Right lobe of liver (tissue), 6 donors: Measurements from ENCODE around the gene PPFIA4. TPM values are rescaled to one million over a fixed set of nuclear protein-coding genes. Genes with fewer than 3 reads are reported as not detected.

ENCODE experiments used
- ATAC-seq, 4 donors: fragments of 200-7000 bp; cut with Tn5 transposase; one replicate each; pipeline ENCODE4 v1.9.1; 2020; ENCODE audit warnings: mild to moderate bottlenecking in 4 of 4, moderate library complexity in 4 of 4
- DNase-seq, 3 donors: peaks; one replicate each; pipeline ENCODE4 v3.0.0-alpha.2; 2020
- H3K27ac ChIP-seq, 3 donors: fragments of 200-600 bp; one replicate each; pipeline ENCODE4 v1.8.0; 2022
- H3K27me3 ChIP-seq, 2 donors: fragments of 200-600 bp; one replicate each; pipeline ENCODE4 v1.8.0; 2022
- H3K36me3 ChIP-seq, 4 donors: fragments of 200-600 bp; sonication (generic) in 1 of 4; one replicate each; pipeline versions ENCODE4 v1.5.1 to v1.8.0; 2017 to 2022; ENCODE audit warnings: control low read depth in 1 of 4
- H3K4me1 ChIP-seq, 4 donors: fragments of 200-600 bp; sonication (generic) in 1 of 4; one replicate each; pipeline versions ENCODE4 v1.5.1 to v1.8.0; 2017 to 2022; ENCODE audit warnings: control low read depth in 1 of 4
- H3K4me3 ChIP-seq, 3 donors: fragments of 200-600 bp; one replicate each; pipeline ENCODE4 v1.8.0; 2022
- H3K9me3 ChIP-seq, 4 donors: fragments of 200-600 bp; sonication (generic) in 1 of 4; one replicate each; pipeline versions ENCODE4 v1.5.1 to v1.8.0; 2017 to 2022; ENCODE audit warnings: control low read depth in 1 of 4
- POLR2A ChIP-seq: fragments of 450-650 bp; IDR thresholded peaks from one replicate; pipeline ENCODE4 v1.6.1; 2017; ENCODE audit warnings: antibody characterized with exemption, mild to moderate bottlenecking
- WGBS: methylation state at CpG from one replicate; pipeline ENCODE4 v1.1.6; 2018; ENCODE audit warnings: low coverage, low lambda C conversion rate; ENCODE audit not compliant: insufficient coverage; ENCODE audit errors: missing lambda C conversion rate; 5-methylcytosine and 5-hydroxymethylcytosine counted together
- intact Hi-C, 2 donors: fragments of 100-400 bp; cut with DNase I; formaldehyde crosslinking; loops; one replicate each; pipeline versions ENCODE4 v1.11.2 to v1.14.1; 2022
- total RNA-seq, 6 experiments: library from RNA; depleted of rRNA in 2 of 6; stranded (reverse); fragments of >200 nt in 2 of 6; fragmentation: NEBNext Ultra II Directional in 3 of 6; extraction: Animal tissue kit (Norgen Biotek cat#: 25700) in 3 of 6; gene quantifications; one replicate each; pipeline versions ENCODE4 v1.1.0 to v1.2.4, GENCODE V29; 2016 to 2023
- TF ChIP-seq, protein P1 (sequence below), 4 donors: fragments of 200-600 bp in 3 of 4; fragments of 450-650 bp in 1 of 4; IDR thresholded peaks; one replicate each; pipeline versions ENCODE4 v1.5.1 to v1.8.0; 2016 to 2022; ENCODE audit warnings: antibody characterized with exemption in 4 of 4, mild to moderate bottlenecking in 2 of 4
- donor health status: DM: no; HTN: yes; CAD: no.
- donor health status: DM: no; HTN: no; CAD: no.
- donor health status: DM: no; HTN: no; CAD: no.
- donor health status: DM: no; HTN: yes; CAD: no.
- donor health status: DM: no; HTN: yes; CAD: no.

Gene PPFIA4
- total RNA-seq, 6 experiments from 2014 or later = 0.18 to 5.5 (median 0.49) TPM; not detected in 1

DNA sequence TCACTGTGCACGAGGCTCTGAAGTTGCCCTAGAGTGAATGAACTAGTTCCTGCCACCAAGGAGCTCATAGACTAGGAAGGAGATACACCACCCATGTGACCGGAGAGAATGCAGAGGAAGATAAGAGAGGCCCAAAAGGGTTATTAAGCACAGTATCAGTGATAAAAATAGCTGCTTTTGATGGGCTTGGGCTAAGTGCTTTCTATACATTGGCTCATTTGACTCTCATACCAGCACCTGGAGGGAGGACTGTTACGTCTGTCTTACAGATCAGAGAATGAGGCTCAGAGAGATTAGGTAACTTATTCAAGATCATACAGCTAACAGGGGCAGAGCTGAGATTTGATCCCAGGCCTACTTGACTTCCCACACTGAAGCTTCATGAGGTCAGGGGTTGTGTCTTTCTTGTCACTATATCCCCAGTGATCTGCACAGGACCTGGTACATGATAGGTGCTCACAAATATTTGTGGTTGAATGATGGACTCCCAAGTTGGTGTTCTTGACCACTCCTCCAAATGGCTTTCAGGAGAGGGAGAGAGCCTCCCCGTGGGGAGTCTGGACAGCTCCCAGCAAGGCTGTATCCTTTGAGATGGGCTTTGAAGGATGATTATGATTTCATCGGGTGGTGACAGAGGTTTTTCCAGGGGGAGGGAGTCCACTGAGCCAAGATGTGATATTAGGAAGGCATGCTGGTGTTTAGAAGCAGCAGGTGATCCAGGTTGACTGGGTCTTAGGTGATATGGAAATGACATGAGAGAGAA is 14.4 kb downstream of the PPFIA4 start:
- TF ChIP-seq, protein P1, sequence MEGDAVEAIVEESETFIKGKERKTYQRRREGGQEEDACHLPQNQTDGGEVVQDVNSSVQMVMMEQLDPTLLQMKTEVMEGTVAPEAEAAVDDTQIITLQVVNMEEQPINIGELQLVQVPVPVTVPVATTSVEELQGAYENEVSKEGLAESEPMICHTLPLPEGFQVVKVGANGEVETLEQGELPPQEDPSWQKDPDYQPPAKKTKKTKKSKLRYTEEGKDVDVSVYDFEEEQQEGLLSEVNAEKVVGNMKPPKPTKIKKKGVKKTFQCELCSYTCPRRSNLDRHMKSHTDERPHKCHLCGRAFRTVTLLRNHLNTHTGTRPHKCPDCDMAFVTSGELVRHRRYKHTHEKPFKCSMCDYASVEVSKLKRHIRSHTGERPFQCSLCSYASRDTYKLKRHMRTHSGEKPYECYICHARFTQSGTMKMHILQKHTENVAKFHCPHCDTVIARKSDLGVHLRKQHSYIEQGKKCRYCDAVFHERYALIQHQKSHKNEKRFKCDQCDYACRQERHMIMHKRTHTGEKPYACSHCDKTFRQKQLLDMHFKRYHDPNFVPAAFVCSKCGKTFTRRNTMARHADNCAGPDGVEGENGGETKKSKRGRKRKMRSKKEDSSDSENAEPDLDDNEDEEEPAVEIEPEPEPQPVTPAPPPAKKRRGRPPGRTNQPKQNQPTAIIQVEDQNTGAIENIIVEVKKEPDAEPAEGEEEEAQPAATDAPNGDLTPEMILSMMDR (IDR thresholded peaks at IDR 0.05) = no peak
- no peak for TF ChIP-seq POLR2A
- intact Hi-C loops = no loop called here
- no peak overlapping the region for H3K27ac ChIP-seq

DNA sequence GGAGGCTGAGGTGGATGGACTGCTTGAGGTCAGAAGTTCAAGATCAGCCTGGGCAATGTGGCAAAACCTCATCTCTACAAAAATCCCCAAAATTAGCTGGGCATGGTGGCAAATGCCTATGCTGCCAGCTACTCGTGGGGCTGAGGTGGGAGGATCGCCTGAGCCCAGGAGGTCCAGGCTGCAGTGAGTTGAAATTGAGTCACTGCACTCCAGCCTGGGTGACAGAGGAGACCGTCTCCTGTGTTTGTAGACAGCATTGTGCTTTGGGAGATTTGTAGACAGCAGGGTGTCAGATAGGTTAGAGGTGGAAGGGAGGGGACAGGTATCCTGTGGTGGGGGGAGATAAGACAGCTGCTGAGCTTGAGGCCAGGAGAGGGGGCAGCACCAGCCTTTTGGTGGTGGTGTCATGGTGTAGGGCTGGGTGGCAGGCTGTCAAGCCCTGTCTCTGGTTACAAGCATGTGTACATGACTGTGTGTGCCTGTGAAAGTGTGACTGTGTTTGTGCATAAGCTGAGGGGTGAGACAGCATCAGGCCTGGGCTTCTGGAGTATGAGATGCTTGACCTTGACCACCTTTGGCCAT is 15.2 kb downstream of the PPFIA4 start:
- H3K9me3 ChIP-seq = no peaks in the 10 kb centered on the region
- 45% methylated on average over 2 of the region's 3 CpGs for WGBS
- intact Hi-C loops = no loop called here
- ATAC-seq = no peak
- H3K4me3 ChIP-seq = no peak overlapping the region
- H3K36me3 ChIP-seq = no peaks in the 10 kb centered on the region
- peak in 1 of 3 donors; percentile 9 for DNase-seq
- TF ChIP-seq, protein P1 (IDR thresholded peaks at IDR 0.05) = no peak
- no peak for TF ChIP-seq POLR2A
- H3K27me3 ChIP-seq = no peaks in the 10 kb centered on the region
- H3K27ac ChIP-seq = no peak overlapping the region
- no peaks in the 10 kb centered on the region for H3K4me1 ChIP-seq

More for the DNA sequence above, 14.4 kb downstream of the PPFIA4 start:
- no peak for ATAC-seq
- Histone ChIP-seq H3K9me3 (no peaks in the 10 kb centered on the region), H3K27me3 (no peaks in the 10 kb centered on the region), H3K4me3 (no peak overlapping the region), H3K36me3 (no peaks in the 10 kb centered on the region), H3K4me1 (no peaks in the 10 kb centered on the region)
- WGBS = 34% methylated on average over 5 of the region's 5 CpGs
- peak in 1 of 3 donors; percentile 5 for DNase-seq

DNA sequence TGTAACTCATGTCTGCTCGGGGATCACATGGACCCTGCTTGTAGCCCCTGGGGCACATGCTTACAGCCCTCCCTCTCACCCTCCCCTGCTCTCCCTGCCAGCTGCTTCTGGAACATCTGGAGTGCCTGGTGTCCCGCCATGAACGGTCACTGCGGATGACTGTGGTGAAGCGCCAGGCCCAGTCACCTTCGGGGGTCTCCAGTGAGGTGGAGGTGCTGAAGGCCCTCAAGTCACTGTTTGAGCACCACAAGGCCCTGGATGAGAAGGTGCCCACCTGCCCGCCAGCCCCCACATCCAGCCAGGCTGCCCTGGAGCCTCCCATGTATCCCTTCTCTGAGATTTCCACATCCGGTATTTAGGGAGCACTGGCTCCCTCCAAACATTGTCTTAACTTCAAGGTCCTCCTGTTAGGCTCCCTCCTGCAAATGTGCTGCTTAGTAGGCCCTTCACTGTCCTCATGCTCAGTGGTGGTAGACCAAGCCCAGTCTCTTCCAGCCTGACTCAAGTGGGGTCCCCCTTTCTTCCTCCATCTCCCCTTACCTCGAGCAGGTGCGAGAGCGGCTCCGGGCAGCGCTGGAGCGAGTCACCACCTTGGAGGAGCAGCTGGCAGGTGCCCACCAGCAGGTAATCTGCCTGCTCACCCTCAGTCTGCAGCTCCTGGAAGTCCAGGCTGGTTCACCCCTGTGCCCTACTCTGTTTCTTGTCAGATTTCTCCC is 17.7 kb downstream of the PPFIA4 start:
- ATAC-seq (no peak), DNase-seq (no peak)
- H3K9me3 ChIP-seq = no peaks in the 10 kb centered on the region
- no peaks in the 10 kb centered on the region for H3K36me3 ChIP-seq
- no peak overlapping the region for H3K27ac ChIP-seq
- TF ChIP-seq POLR2A = no peak
- TF ChIP-seq, protein P1 (IDR thresholded peaks at IDR 0.05) = no peak
- intact Hi-C loops = no loop called here
- no peaks in the 10 kb centered on the region for H3K4me1 ChIP-seq
- 86% methylated on average over 6 of the region's 14 CpGs for WGBS
- H3K4me3 ChIP-seq = no peak overlapping the region
- H3K27me3 ChIP-seq = no peaks in the 10 kb centered on the region

DNA sequence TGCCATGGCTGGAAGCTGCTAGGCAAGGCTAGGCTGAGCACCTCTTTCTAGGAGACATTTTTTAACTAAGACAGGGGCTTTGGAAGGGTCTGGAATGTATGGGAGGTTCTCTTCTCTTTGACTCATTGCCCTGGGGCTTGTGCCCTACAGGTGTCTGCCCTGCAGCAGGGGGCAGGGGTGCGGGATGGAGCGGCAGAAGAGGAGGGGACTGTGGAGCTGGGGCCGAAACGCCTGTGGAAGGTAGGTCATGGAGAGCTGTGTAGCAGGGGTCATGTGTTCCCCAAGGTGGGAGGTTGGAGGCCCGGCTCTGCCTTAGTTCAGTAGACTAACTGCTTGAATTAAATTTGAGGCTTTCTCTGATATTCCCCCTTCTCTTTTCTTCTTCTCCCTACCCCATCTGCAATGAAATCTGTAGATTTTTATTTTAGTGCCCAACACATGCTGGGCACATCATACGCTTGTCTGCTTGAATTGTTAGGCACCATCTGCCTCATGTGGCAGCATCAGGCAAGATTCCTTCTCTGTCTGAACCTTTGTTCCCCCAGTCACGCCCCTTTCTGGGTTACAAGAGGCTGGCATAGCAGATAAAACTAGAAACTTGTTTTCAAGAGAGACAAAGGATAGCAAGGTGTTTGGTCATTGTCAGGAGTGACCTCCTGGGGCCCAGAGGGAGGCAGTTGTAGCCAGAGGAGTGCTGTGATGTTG is 18.4 kb downstream of the PPFIA4 start:
- ATAC-seq (no peak), DNase-seq (no peak)
- no peaks in the 10 kb centered on the region for H3K27me3 ChIP-seq
- no peak for TF ChIP-seq POLR2A
- TF ChIP-seq, protein P1 (IDR thresholded peaks at IDR 0.05) = no peak
- no peaks in the 10 kb centered on the region for H3K4me1 ChIP-seq
- no peaks in the 10 kb centered on the region for H3K36me3 ChIP-seq
- no peak overlapping the region for H3K27ac ChIP-seq
- H3K9me3 ChIP-seq = no peaks in the 10 kb centered on the region
- intact Hi-C loops = no loop called here
- WGBS = 81% methylated on average over 5 of the region's 7 CpGs
- no peak overlapping the region for H3K4me3 ChIP-seq
